DOHH2 (cell line): Measurements from ENCODE around the gene ZBTB44.

Source experiments
- H3F3A ChIP-seq: fragments of 200-600 bp; sonication (generic), shearing (Covaris generic); 2 replicates; pipeline ENCODE4 v1.6.0; 2016; ENCODE audit warnings: antibody characterized with exemption, mild to moderate bottlenecking; ENCODE audit not compliant: control insufficient read depth, insufficient read depth
- H3K27ac ChIP-seq: fragments of 200-600 bp; sonication (generic); 2 replicates; pipeline ENCODE4 v1.5.1; 2014; ENCODE audit warnings: low read depth, mild to moderate bottlenecking, low read length, moderate library complexity
- H3K27me3 ChIP-seq: fragments of 200-600 bp; sonication (generic); 2 replicates; pipeline ENCODE4 v1.6.1; 2014; ENCODE audit warnings: mild to moderate bottlenecking, low read length, mixed read lengths; ENCODE audit not compliant: control insufficient read depth
- H3K36me3 ChIP-seq: fragments of 200-600 bp; sonication (generic); 2 replicates; pipeline ENCODE4 v1.6.1; 2014; ENCODE audit warnings: mild to moderate bottlenecking, low read length, moderate library complexity, mixed read lengths; ENCODE audit not compliant: control insufficient read depth
- H3K4me1 ChIP-seq: fragments of 200-600 bp; sonication (generic); 2 replicates; pipeline ENCODE4 v1.6.1; 2014; ENCODE audit warnings: mild to moderate bottlenecking, low read length, mixed read lengths; ENCODE audit not compliant: control insufficient read depth
- H3K4me2 ChIP-seq: fragments of 200-600 bp; sonication (generic); 2 replicates; pipeline ENCODE4 v1.6.0; 2014; ENCODE audit warnings: mild to moderate bottlenecking, low read length, moderate library complexity
- H3K4me3 ChIP-seq: fragments of 200-600 bp; sonication (generic); 2 replicates; pipeline ENCODE4 v1.5.1; 2014; ENCODE audit warnings: mild to moderate bottlenecking, low read length, mixed read lengths
- H3K79me2 ChIP-seq: fragments of 200-600 bp; sonication (generic); 2 replicates; pipeline ENCODE4 v1.6.1; 2014; ENCODE audit warnings: mild to moderate bottlenecking, low read length, mixed read lengths; ENCODE audit not compliant: control insufficient read depth
- H3K9me2 ChIP-seq: fragments of 200-600 bp; sonication (generic); replicated peaks from 2 replicates; pipeline ENCODE4 v1.6.1; 2014; ENCODE audit warnings: mild to moderate bottlenecking, low read length, mixed read lengths; ENCODE audit not compliant: control insufficient read depth
- H3K9me3 ChIP-seq: fragments of 200-600 bp; sonication (generic); 2 replicates; pipeline ENCODE4 v1.6.1; 2014; ENCODE audit warnings: antibody characterized with exemption, low read length, mixed read lengths; ENCODE audit not compliant: control insufficient read depth, insufficient read depth
- H4K20me1 ChIP-seq: fragments of 200-600 bp; sonication (generic); 2 replicates; pipeline ENCODE4 v1.6.0; 2014; ENCODE audit warnings: low read depth, mild to moderate bottlenecking, antibody characterized with exemption, low read length, moderate library complexity; ENCODE audit not compliant: control insufficient read depth, insufficient read depth
- EZH2phosphoT487 ChIP-seq: fragments of 200-600 bp; sonication (generic); IDR thresholded peaks from 2 replicates; pipeline ENCODE4 v1.6.1; 2017; ENCODE audit warnings: borderline replicate concordance, mild to moderate bottlenecking, antibody characterized with exemption, low read length, moderate library complexity, mixed read lengths
- TF ChIP-seq, protein P1 (sequence below): fragments of 200-600 bp; sonication (generic); IDR thresholded peaks from one replicate; pipeline ENCODE4 v1.5.1; 2014; ENCODE audit warnings: antibody characterized with exemption, mild to moderate bottlenecking, low read depth, low read length; ENCODE audit not compliant: poor library complexity, severe bottlenecking

Gene ZBTB44

DNA sequence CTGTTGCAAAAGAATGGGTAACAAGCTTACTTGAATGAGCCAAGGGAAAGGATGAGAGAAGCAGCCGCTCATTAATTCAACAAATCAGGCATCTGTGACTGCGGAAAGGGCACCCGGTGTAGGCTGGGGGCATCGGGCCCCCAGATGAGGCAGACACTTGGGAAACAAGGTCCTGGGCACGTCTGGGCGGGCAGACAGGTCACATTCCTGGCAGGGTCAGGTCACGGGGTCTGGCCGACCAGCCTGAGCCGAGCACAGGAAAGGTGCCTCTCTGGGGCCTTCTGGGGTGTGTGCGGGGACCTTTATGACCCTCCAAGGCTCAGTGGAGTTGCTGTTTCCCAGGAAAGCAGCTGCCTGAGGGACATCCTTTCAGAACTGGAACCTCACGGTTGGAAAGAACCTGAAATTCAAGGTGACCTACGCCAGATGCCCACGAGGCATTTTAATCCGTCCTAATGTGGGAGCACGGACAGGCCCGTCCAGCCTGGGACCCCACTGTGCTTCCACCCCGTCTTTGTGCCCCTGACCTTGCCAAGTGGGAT is 98.1 kb downstream of the ZBTB44 start:
- no peak for TF ChIP-seq EZH2phosphoT487
- TF ChIP-seq, protein P1, sequence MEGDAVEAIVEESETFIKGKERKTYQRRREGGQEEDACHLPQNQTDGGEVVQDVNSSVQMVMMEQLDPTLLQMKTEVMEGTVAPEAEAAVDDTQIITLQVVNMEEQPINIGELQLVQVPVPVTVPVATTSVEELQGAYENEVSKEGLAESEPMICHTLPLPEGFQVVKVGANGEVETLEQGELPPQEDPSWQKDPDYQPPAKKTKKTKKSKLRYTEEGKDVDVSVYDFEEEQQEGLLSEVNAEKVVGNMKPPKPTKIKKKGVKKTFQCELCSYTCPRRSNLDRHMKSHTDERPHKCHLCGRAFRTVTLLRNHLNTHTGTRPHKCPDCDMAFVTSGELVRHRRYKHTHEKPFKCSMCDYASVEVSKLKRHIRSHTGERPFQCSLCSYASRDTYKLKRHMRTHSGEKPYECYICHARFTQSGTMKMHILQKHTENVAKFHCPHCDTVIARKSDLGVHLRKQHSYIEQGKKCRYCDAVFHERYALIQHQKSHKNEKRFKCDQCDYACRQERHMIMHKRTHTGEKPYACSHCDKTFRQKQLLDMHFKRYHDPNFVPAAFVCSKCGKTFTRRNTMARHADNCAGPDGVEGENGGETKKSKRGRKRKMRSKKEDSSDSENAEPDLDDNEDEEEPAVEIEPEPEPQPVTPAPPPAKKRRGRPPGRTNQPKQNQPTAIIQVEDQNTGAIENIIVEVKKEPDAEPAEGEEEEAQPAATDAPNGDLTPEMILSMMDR: no peak
- peaks cover 12% of the 10 kb centered on the region for H3K4me1 ChIP-seq
- no peak overlapping the region for H3K4me2 ChIP-seq
- no peaks in the 10 kb centered on the region for H3K9me3 ChIP-seq
- H3F3A ChIP-seq: peaks cover 8% of the 10 kb centered on the region
- H3K36me3 ChIP-seq: peaks cover 17% of the 10 kb centered on the region
- H3K27me3 ChIP-seq: no peaks in the 10 kb centered on the region
- H4K20me1 ChIP-seq: peaks cover 10% of the 10 kb centered on the region
- H3K9me2 ChIP-seq: no peaks in the 10 kb centered on the region
- H3K4me3 ChIP-seq: no peak overlapping the region
- H3K27ac ChIP-seq: no peak overlapping the region
- H3K79me2 ChIP-seq: 0 out of 2 replicates have a peak, but pooled peaks cover 3% of the 10 kb centered on the region

DNA sequence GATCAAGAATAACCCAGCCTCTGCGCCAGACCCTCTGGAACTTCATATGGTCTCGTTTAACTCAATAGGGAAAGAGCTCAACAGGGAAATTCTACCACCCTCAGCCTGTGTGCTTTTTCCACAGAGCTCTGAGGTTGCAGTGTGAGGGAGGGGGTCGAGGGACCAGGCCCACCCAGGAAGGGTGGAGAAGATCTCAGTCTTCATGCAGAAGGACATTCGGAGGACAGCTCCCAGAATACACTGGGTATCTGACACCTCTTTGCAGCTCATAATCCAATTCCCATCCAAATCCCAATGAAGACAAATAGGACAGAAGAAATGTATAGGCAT is 98.5 kb downstream of the ZBTB44 start:
- H3K79me2 ChIP-seq: 0 out of 2 replicates have a peak, but pooled peaks cover 3% of the 10 kb centered on the region
- no peaks in the 10 kb centered on the region for H3K9me2 ChIP-seq
- H3F3A ChIP-seq: peaks cover 8% of the 10 kb centered on the region
- peaks cover 12% of the 10 kb centered on the region for H3K4me1 ChIP-seq
- TF ChIP-seq, protein P1: no peak
- TF ChIP-seq EZH2phosphoT487: no peak
- peaks cover 10% of the 10 kb centered on the region for H4K20me1 ChIP-seq
- H3K4me3 ChIP-seq: no peak overlapping the region
- H3K4me2 ChIP-seq: no peak overlapping the region
- peaks cover 17% of the 10 kb centered on the region for H3K36me3 ChIP-seq
- no peak overlapping the region for H3K27ac ChIP-seq
- H3K27me3 ChIP-seq: no peaks in the 10 kb centered on the region
- no peaks in the 10 kb centered on the region for H3K9me3 ChIP-seq

DNA sequence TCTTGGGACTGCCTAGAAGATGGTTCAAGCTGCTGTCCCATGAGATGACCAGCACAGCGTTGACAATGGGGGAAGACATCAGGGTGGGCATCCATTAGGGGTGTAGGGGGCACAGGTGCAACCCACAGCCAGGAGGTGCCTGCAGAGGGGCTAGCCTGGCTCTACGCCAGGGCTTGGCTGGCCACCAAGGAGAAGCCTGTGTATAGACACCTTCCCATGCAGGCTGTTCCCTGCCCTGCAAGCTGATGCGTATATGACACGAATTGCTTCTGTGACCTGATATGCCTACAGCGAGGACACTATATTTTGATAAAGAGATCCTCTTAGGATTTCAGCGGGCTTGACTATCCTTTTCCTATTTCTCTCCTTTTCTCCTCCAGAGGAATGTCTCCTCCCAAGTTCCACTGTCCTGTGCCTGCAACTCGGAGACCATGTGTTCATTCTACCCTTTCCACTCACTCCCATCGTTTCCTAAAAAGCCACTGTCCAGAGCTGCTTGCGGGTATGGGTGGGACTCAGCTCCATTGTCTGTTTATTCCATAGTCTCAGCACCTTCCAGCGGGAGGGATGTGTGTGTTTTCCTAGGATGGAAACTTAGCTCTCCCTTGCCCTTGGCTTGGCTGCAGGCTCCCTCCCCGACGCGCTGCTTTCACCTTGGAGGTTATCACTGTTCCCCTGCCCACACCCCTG is 99.0 kb downstream of the ZBTB44 start:
- Histone ChIP-seq H3K9me3 (no peaks in the 10 kb centered on the region), H3K27me3 (no peaks in the 10 kb centered on the region), H4K20me1 (peaks cover 10% of the 10 kb centered on the region), H3K4me1 (peaks cover 12% of the 10 kb centered on the region), H3K79me2 (0 out of 2 replicates have a peak, but pooled peaks cover 3% of the 10 kb centered on the region), H3K9me2 (no peaks in the 10 kb centered on the region), H3K4me2 (no peak overlapping the region), H3K36me3 (peaks cover 17% of the 10 kb centered on the region), H3K27ac (no peak overlapping the region), H3F3A (peaks cover 8% of the 10 kb centered on the region), H3K4me3 (no peak overlapping the region)
- TF ChIP-seq, protein P1: no peak
- no peak for TF ChIP-seq EZH2phosphoT487
